ENCODE results near the gene FOXO3.

DNA sequence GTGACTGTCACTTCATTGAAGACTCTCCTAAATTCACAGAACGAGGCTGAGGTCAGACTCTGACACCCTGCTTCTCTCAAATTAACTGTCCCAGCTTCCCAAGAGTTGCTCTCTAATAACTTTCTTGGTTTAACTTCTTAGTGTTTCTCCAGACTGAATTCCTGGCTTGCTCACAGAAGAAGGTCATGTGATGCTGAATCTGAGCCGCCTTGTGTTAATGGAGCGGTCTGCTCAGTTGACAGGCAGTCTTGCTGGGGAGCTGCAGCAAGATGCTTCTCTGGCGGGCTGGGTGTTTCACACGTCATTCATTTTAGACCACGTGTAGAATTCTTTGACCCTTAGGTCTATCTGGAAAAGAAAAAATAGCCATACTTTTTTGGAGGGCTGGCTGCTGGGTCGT is 107.3 kb downstream of the FOXO3 start:
- TF ChIP-seq, protein P1, sequence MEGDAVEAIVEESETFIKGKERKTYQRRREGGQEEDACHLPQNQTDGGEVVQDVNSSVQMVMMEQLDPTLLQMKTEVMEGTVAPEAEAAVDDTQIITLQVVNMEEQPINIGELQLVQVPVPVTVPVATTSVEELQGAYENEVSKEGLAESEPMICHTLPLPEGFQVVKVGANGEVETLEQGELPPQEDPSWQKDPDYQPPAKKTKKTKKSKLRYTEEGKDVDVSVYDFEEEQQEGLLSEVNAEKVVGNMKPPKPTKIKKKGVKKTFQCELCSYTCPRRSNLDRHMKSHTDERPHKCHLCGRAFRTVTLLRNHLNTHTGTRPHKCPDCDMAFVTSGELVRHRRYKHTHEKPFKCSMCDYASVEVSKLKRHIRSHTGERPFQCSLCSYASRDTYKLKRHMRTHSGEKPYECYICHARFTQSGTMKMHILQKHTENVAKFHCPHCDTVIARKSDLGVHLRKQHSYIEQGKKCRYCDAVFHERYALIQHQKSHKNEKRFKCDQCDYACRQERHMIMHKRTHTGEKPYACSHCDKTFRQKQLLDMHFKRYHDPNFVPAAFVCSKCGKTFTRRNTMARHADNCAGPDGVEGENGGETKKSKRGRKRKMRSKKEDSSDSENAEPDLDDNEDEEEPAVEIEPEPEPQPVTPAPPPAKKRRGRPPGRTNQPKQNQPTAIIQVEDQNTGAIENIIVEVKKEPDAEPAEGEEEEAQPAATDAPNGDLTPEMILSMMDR (conservative IDR thresholded peaks at IDR 0.05 in 1 of 2, IDR thresholded peaks at IDR 0.05 in 1 of 2; ENCODE audit: extremely low read depth in 1 of 2, insufficient read depth in 1 of 2, low read depth in 1 of 2, low read length in 2 of 2), result no peak
- TF ChIP-seq EZH2 (IDR thresholded peaks at IDR 0.05; ENCODE audit: borderline replicate concordance, low read length), result no peak

Measured in mammary epithelial cell (primary cell).